ENCODE measurements around the gene KCNG1.
"Not testable (repeated sequence)": the region's sequence is repeated elsewhere in the genome, so short reads cannot be mapped to it uniquely, and the experiment has no call there.

KCNG1 gene

GRCh38 chr20:50980851-50981713 is 41.8 kb downstream of the KCNG1 start:
- peak; percentile 78 for DNase-seq

GRCh38 chr20:50980071-50980681 is 42.7 kb downstream of the KCNG1 start:
- peak; percentile 37 for DNase-seq

GRCh38 chr20:50978533-50978932 is 44.4 kb downstream of the KCNG1 start:
- not testable (repeated sequence) for DNase-seq

- no peak for DNase-seq
Observed at GRCh38 chr20:50977066-50978021, 45.6 kb downstream of the KCNG1 start.

- no peak for DNase-seq
Observed at GRCh38 chr20:50975701-50976330, 47.1 kb downstream of the KCNG1 start.

- DNase-seq, result no peak
Observed at GRCh38 chr20:50969912-50970311, 53.0 kb downstream of the KCNG1 start.

- DNase-seq, result no peak
Observed at GRCh38 chr20:50969435-50969834, 53.5 kb downstream of the KCNG1 start.

- DNase-seq, result no peak
Observed at GRCh38 chr20:50968289-50968688, 54.6 kb downstream of the KCNG1 start.

GRCh38 chr20:50967586-50967985 is 55.3 kb downstream of the KCNG1 start:
- DNase-seq, result no peak

- no peak for DNase-seq
Observed at GRCh38 chr20:50959543-50960126, 63.3 kb downstream of the KCNG1 start.

- DNase-seq, result peak; percentile 97
Observed at GRCh38 chr20:50958615-50959542, 64.0 kb downstream of the KCNG1 start, which contains the start of gene MOCS3. MOCS3 (plus strand) TSS chr20:50958818; CDS start chr20:50958843, 25 bp downstream.

GRCh38 chr20:50957798-50958614 is 64.9 kb downstream of the KCNG1 start, which contains the start of gene DPM1:
DPM1 (minus strand) TSS chr20:50958532; CDS start chr20:50958523, 9 bp downstream.
- DNase-seq, result peak; percentile 97

- peak; percentile 7 for DNase-seq
Observed at GRCh38 chr20:50957276-50957675, 65.6 kb downstream of the KCNG1 start.

GRCh38 chr20:50953821-50954220 is 69.1 kb downstream of the KCNG1 start:
- DNase-seq, result no peak

Measured in OCI-M1 (cell line).